NOMO-1 treated with dmso at 0.1 percent for 144 hours (cell line): ENCODE results near the gene KANSL1L.

ENCODE experiments used
- DNase-seq: peaks from one replicate; lab custom pipeline; 2025; ENCODE audit not compliant: unreplicated experiment; lab: John Stamatoyannopoulos, UW

KANSL1L gene

DNA sequence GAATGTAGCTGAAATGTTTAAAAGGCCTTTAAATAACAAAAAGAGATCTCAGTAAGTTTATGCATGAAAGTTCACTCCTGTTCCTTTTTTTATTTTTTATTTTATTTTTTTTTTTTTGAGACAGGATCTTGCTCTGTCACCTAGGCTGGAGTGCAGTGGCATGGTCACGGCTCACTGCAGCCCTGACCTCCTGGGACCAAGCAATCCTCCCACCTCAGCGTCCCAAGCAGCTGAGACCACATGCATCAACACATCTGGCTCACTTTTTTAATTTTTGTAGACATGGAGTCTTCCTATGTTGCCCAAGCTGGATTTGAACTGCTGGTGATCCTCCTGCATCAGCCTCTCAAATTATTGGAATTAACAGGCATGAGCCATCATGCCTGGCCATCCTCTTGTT, 84.3 kb downstream of the KANSL1L start:
- no peak for DNase-seq

- no peak for DNase-seq
These were observed 84.9 kb downstream of the KANSL1L start for GRCh38 chr2:210086292-210086691.

GRCh38 chr2:210072922-210073509, 98.2 kb downstream of the KANSL1L start:
- DNase-seq = no peak

DNA sequence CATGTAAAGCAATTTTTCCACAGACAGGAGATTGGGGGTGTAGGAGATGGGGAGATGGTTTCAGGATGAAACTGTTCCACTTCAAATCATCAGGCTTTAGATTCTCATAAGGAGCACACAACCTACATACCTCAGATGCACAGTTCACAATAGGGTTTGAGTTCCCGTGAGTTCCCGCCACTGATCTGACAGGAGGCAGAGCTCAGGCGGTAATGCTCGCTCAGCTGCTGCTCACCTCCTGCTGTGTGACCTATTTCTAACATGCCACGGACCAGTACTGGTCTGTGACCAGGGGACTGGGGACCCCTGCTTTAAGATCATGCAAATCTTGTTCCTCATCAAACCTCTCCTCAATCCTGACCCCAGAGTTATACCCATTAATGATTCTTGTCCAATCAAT, 98.7 kb downstream of the KANSL1L start:
- DNase-seq = no peak

DNA sequence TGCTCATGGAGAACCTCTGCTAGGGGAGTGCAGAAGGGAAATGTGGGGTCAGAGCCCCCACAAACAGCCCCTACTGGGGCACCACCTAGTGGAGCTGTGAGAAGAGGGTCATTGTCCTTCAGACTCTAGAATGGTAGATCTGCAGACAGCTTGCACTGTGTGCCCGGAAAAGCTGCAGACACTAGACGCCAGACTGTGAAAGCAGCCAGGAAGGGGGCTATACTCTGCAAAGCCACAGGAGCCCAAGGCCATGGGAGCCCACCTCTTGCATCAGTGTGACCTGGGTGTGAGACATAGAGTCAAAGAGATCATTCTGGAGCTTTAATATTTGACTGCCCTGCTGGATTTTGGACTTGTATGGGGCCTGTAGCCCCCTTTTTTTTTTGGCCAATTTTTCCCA, 107.9 kb downstream of the KANSL1L start:
- DNase-seq = no peak

- no peak for DNase-seq
These were observed 115.4 kb downstream of the KANSL1L start for GRCh38 chr2:210055825-210056224.

DNA sequence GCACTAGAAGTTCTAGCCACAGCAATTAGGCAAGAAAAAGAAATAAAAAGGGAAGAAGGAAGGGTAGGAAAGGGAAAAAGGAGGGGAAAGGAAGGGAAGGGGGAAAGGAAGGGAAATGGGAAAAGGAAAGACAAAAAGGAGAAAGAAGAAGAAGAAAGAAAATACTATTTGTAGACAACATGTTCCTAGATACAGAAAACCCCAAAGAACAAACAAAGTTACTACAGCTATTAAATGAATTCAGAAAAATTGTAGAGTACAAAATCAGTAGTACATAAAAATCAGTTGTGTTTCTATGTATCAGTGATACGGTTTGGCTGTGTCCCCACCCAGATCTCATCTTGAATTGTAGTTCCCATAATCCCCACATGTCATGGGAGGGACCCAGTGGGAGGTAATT, 116.5 kb downstream of the KANSL1L start:
- no peak for DNase-seq

DNA sequence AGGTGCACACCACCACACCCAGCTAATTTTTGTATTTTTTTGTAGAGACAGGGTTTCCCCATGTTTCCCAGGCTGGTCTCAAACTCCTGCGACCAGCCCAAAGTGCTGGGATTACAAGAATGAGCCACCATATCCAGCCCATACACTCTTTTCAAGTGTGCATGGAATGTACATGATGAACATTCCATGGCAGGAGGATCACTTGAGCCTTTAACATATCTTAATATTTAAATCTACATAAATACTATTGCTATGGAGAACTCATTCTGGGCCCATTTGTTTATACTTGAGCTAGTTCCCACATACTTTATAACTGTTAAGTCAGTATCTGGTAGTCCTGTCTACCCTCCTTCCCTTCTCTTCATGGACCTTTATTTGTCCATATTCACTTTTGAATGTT, 120.3 kb downstream of the KANSL1L start:
- no peak for DNase-seq

DNA sequence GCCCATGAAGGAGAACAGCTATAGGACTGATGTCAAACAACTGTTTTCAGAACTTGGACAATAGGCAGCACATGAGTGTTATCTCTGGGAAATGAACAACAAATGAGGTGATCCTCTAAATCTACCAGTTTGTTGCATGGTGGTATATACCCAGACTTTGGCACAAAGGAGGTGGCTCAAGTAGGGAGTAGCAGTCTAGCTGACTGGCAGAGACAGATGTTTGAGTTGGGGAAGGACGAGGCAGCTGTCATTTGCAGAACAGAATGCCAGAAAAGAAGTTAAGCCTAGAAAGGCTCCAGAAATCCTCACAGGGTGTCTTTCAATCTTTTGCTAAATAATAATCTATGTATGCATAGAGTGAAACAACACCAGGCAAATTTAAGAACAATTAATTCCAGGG, 121.4 kb downstream of the KANSL1L start:
- no peak for DNase-seq

DNA sequence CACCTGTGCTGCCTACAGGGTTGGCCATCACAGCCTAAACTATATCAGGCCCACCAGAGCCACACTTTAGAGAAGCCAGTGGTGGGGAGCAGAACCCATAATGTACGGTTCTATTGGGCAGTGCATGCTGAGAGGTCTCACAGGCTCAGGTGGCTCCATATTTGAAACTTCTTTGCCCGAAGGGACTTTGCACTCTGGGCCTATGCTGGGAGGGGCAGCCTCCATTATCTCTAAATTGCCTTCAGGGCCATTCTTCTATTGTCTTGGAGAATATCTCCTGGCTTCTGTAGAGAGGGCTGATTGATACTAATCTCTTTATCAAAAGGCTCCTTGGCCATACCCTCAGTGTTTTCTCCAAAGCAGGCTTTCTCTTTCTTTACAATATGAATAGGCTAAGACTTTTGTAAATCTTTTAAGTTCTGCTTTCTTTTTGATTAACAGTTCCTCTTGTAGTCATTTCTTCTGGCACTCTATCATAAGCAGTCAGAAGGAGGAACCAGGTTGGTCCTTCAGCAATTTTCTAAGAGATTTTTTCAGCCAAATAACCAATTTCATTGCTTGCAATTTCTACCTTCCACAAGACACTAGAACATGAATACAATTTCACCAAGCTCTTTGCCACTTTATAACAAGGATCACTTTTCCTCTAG, 124.2 kb downstream of the KANSL1L start:
- DNase-seq = no peak

GRCh38 chr2:210038078-210038477, 133.1 kb downstream of the KANSL1L start:
- DNase-seq = no peak

GRCh38 chr2:210035679-210036078, 135.5 kb downstream of the KANSL1L start:
- no peak for DNase-seq

DNA sequence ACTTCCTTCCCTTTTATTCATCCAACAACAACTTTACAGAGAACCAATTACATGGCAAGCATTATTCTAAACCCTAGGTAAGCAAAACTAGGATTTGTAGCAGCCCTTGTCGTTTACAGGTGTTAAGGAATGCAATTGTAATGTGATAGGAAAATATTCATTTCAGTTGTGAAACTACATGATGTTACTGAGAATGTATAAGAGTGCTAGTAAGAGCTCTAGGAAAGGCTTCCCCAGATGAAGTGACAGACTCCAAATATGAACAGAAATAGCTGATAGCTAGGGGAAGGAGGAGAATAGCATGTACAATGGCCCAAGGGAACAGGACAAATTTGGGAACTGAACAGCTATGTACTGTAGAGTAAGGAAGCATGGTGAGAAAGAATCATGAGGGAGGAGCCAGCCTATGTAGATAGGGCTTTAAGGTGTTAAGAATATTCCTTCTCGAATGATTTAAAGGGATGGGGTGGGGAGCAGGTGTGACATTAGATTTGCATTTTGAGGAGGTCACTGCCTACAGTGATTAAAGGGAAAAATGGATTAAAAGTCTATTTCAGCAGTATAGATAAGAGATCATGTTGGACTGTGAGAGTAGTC, 137.0 kb downstream of the KANSL1L start:
- DNase-seq = no peak

DNA sequence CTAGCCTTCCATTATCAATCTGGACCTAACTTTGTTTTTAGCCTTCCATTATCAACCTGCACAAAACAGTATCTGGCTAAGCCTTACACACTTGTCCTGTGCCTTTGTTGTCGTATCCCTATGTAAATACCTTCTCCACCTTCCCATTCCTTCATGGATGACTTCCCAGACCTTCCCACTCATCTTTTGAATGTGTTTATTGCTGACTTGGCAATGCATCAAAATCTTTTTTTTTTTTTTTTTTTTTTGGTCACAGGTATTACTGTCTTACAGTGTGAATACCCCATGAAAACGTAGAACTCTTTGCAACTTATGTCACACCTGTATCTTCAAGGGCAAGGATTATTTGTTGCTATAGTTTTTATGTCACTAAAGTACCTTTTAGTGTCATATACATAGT, 143.0 kb downstream of the KANSL1L start:
- DNase-seq = no peak

- no peak for DNase-seq
These were observed 143.6 kb downstream of the KANSL1L start for GRCh38 chr2:210027608-210028007.

DNA sequence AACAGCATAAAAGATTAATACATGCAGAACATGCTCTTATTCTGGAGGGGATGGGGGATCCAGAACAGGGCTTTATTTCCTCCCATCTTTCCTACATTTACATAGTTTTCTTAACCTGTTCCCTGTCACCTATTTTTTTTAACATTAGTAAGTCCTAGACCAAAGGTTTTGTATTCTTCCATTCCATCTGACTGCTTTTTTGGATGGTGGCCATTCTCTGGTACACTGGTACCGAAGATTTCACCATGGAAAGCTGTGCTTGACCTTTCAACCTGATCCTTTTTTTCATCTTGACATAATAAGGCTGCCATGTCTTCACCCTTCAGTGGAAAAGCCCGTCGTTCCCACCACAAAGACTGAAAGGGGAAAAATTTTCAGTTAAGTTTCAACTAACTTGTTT, 148.4 kb downstream of the KANSL1L start:
- no peak for DNase-seq

DNA sequence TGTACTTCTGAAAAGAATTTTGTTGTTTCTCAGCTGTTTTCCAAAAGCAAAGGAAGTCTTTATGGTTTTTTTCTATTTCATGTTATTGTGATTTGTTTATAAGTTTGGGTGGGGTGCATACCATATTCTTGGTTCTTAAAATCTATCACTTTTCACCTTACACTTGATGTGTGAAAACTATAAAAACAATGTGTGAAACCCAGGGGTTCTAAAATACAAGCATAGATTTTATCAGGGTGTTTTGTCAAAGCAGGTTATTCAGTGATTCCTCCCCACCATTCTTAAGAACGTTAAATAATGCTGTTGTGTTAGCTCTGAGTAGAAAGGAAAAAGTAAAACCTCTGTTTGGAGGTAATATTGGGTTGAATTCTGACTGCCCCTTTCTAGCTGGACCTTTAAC, 151.1 kb downstream of the KANSL1L start:
- DNase-seq = no peak

DNA sequence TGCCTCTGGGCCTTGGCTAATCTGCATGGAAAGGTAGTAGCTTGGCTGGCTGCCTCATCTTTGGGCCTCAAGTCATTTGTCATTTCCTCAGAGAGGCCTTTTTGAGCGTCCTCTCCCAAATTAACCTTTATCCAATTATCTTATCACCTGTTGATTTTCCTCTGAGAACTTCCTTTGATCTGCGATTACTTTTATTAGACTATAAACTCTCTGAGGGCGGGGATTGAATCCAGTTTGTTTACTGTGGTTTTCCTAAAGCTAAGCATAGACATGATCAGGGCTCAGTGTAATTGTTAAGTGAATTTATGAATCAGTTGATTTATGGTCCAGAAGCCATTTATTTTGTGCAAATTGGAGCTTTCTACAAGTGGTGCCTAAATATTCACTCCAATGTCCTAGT, 161.3 kb downstream of the KANSL1L start:
- no peak for DNase-seq

- DNase-seq = no peak
These were observed 162.1 kb downstream of the KANSL1L start for GRCh38 chr2:210009126-210009525.

DNA sequence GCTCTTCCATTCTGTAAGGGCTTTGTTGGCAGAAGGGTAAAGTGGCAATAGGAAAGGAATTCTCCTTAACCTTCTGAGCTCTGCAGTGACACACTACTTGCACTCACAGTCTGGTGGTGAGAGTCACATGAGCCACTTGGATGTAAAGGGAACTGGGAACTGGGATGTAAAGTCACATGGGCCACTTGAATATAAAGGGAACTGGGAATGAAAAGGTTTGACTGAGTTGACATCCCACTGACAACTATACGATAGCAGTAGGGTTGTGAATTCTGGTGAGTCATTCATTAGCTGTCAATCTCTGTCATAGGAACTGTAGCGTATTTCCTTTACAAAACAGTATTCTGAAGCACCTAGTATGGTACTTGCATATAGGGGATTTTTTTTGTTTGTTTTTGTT, 163.3 kb downstream of the KANSL1L start:
- DNase-seq = no peak

- no peak for DNase-seq
These were observed 166.3 kb downstream of the KANSL1L start for GRCh38 chr2:210004881-210005280.

DNA sequence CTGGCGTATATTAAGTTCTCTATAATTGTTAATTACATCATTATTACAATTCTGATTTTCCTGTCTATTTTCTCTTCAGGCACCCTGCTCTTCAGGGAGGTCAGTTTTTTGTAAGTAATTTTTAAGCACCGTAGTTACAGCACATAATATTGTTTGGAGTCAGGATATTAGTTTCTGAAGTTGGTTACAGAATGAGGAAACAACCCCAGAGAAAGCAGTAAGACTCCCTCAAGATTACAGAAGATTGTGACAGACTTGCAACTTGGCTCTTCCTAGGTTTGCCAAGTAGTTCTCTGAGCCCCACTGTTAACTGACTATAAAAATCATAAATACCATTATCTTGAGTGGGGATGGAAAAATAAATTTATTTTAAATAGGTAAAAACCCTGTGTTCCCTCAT, 167.8 kb downstream of the KANSL1L start:
- peak; percentile 67 for DNase-seq
